Non-pigmented ciliary epithelial cell (primary cell): ENCODE results near the gene DNAJB13.

Experiments
- DNase-seq: peaks from one replicate; pipeline ENCODE4 v3.0.0-alpha.2; 2010; ENCODE audit warnings: low read depth

Gene DNAJB13

GRCh38 chr11:74000307-74001133 lies 49.7 kb downstream of the DNAJB13 start:
- DNase-seq = no peak

GRCh38 chr11:74001822-74002286 lies 51.0 kb downstream of the DNAJB13 start:
- DNase-seq = no peak

DNA sequence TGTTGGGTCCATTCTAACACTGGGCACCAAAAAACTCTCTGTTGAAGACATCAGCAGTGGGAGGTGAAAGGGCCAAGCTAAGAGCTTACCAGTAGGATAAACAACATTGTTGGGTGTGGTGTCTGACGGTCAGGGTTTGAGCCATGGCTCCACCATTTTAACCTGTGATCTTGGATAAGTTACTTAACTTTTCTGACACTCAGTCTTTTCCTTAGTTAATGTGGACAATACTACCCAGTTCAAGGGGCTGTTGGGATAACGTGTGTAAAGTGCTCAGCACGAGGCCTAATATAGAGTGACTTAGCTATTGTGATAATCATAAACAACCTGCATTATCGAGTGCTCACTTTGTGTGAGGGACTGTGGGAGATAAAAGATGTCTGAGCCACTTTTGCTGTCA lies 52.0 kb downstream of the DNAJB13 start:
- DNase-seq = no peak

DNA sequence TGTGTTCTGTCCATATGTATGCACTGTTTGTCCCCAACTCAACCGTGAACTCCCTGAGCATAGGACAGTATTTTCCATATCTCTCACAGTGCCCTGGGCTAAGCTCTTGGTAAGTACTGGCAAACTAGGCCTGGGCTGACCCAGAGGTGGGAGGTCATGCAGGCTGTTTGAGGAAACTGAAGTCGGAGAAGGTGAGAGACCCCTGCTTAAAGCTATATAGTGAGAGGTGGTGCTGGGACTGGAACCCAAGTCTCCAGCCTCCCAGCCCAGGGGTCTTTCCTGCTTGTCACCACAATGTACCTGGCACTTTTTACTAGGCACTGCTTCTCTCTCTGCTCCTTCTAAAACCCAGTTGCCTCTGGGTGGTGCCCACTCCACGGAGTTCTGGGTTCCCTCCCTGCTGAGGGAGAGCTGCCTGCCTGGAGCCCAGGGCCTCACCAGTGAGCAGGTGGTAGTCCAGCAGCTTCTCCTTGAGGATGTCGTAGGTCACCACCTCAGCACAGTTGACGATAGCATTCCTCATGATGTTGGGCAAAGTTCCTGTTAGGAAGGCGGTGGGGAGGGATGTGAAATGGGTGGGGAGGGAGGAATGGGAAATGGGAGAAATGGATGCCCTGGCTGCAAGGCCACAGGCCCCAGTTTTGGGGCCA lies 53.3 kb downstream of the DNAJB13 start:
- no peak for DNase-seq

GRCh38 chr11:74004759-74005615 lies 54.2 kb downstream of the DNAJB13 start:
- DNase-seq = no peak

DNA sequence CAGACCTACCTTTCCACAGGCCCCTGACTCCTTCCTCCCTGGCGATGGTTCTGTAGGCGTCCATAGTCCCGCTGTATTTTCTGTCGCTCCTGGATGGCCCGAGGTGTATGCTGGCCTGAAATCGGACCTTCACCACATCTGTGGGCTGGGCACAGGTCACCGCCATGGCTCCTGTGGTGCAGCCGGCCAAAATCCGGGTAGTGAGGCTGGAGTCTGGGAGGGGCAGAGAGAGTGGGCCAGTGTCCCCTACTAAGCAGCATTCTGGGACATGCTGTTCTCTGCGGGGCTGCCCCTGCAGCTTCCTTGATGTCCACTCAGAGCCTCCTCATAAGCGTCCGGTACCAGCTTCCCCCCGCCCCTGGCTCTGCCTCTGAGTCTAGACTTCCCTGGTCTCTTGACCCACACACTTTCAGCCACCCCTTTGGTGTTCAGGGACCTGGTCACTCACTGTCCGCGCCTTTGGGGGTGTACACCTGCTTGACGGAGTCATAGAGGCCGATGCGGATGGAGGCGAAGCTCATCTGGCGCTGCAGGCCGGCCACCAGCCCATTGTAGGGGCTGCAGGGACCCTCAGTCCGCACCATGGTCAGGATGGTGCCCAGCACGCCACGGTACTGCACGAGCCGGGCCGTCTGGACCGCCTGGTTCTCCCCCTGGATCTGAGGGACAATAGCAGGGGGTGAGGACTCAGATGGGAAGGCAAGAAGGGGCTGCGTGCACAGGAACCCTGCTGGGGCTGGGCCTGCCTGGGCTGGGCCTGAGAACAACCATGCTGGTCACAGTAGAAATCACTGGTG lies 55.1 kb downstream of the DNAJB13 start:
- no peak for DNase-seq

DNA sequence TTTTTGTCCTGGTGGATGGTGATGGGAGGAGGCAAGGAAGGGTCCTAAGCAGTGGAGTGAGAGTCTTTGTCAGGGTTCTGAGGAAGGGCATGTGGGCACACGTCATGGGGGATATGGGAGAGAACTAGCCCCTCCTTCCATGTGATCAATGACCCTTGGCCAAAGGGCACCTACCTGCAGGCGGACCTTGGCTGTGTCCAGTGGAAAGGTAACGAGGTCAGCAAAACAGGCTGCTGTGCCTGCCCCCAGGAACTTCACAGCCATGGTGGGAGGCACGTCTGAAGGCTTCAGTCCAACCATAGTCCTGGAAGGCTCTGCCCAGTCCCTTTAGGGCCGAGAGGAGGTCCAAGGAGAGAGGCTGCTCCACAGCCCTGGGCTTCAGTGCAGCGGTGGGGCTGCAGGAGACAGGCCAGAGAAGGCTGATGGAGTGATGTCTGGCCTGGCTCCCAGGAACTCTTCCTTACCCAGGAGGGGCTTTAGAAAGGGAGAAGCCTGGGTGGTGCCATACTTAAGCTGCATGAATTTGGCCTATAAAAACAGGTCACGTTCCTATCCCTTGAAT lies 56.0 kb downstream of the DNAJB13 start:
- no peak for DNase-seq

- no peak for DNase-seq
These were observed 57.0 kb downstream of the DNAJB13 start for GRCh38 chr11:74007691-74008372.

DNA sequence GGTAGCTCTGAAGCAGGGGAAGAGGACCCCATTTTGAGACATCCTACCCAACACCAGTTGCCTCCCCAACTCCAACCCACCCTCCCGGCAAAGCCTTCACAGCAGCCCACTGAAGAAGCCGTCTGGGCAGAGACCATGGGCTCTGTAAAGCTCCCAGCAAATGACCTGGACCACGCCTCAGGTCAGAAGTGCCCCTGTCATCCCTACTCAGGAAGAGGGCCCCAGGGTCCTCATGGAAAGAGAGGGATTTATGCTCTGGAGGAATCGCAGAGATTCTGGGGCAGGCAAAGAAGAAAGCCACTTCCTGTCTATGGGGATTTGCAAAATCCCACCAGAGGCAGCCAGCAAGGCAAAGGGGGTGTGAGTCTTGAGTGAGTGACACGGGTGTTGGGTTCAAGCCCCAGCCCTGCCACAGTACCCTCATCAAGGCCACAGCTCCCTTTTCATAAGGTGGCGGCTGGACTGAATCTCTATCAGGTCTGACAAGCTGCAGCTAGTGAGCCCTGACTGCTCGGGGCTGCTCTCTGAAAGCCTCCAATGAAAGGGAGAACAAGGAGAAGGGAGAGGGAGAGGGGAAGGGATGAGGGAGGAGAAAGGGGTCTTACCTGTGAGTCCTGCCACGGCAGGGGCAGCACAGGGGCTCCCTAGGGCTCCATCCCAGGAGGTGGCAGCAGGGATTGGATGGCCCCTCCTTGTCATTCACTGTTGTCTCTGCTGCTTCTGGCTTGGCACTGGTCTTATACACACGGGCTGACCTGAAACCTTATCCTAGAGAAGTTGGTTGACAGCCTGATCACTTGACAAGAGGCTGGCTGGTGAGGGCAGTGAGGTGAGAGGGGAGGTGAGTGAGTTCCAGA lies 57.8 kb downstream of the DNAJB13 start, which contains the start of gene UCP3:
TSS of gene UCP3 (minus strand) at position 713 of the 857 bp plus-strand sequence. CDS start 2,043 bp downstream, outside the sequence.
- DNase-seq = no peak

GRCh38 chr11:74009230-74009547 lies 58.4 kb downstream of the DNAJB13 start:
- no peak for DNase-seq

GRCh38 chr11:74009675-74010305 lies 59.0 kb downstream of the DNAJB13 start:
- DNase-seq = no peak

- no peak for DNase-seq
These were observed 59.8 kb downstream of the DNAJB13 start for GRCh38 chr11:74010306-74011300.

DNA sequence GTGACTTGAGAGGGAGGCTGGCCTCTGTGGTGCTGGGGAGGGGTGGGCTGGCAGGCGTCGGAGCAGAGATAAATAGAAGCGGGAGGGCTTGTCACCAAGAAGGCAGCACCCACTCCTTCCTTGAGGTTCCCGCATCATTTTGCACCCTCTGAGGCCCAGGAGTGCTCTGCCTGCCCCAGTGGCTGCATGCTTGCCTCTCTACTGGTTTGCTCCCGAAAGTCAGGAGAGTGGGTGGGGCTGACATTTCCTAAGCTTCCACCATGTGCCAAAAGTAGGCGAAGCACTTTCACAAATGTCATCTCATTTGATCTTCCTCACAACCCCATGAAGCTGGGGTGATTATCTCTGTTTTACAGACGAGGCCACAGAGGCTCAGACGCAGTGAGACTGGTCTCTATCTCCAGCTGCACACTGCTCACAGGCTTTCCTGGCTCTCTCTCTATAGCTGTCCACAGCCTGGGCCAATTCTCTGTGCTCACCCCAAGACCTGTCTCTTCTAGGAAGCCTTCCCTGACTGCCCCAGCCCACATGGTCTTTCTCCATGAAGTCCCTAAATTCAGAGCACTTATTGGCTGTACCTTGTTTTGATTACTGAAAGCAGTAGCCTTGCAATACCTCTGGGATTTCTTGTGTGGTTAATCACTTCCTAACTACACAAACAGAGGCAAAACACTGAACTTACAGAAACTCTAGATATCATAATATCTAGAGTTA lies 60.7 kb downstream of the DNAJB13 start:
- DNase-seq = no peak

DNA sequence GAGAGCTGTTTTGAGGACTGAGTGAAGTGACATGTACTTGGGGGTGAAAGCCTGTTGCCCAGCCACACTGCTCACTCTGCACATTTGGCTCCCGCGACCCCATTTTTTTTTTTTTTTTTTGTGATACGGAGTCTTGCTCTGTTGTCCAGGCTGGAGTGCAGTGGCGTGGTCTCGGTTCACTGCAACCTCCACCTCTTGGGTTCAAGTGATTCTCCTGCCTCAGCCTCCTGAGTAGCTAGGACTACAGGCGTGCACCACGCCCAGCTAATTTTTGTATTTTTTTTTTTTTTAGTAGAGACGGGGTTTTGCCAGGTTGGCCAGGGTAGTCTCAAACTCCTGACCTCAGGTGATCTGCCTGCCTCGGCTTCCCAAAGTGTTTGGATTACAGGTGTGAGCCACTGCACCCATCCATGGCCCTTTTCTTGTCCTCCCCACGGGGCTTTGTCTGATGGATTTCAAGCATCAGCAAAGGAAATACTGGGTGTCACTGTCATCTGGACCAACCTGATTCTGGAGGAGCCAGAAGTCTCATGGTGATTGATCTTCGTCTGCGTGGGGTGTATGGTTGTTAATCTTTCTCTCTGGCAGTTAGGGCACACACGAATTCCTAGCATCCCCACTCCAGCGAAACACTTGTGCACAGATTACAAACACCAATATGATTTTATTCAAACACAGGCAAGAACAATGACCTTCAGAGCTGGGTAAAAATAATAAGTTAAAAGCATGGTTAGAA lies 61.4 kb downstream of the DNAJB13 start:
- no peak for DNase-seq

- DNase-seq = no peak
These were observed 62.3 kb downstream of the DNAJB13 start for GRCh38 chr11:74013141-74013540.

- no peak for DNase-seq
These were observed 64.1 kb downstream of the DNAJB13 start for GRCh38 chr11:74014880-74015279.
